Stimulated activated CD4-positive, alpha-beta T cell treated with anti-CD3 and anti-CD28 coated beads, Interleukin-12 subunit alpha, Interleukin-12 subunit beta, amount 100 ng/mL, for 48 hours (primary cell): ENCODE measurements around the gene SH2D3A.
"Not testable (repeated sequence)": the region's sequence is repeated elsewhere in the genome, so short reads cannot be mapped to it uniquely, and the experiment has no call there.

Experiments used
- DNase-seq, 3 donors: peaks; one replicate each; pipeline ENCODE4 v3.0.0-alpha.2; 2020; ENCODE audit warnings: low read depth in 2 of 3, low spot score in 1 of 3

SH2D3A gene

GRCh38 chr19:6761053-6761676 lies 6.1 kb downstream of the SH2D3A start:
- DNase-seq, result no peak

GRCh38 chr19:6760606-6761005 lies 6.6 kb downstream of the SH2D3A start:
- DNase-seq, result no peak

GRCh38 chr19:6754653-6755463 lies 12.4 kb downstream of the SH2D3A start:
- no peak for DNase-seq

- no peak for DNase-seq
These were observed 13.1 kb downstream of the SH2D3A start for GRCh38 chr19:6754136-6754535.

- DNase-seq, result peak; percentile 80 to 87 (median 81)
These were observed 13.8 kb downstream of the SH2D3A start for GRCh38 chr19:6753178-6754031.

- no peak for DNase-seq
These were observed 14.7 kb downstream of the SH2D3A start for GRCh38 chr19:6752256-6753177.

- DNase-seq, result no peak
These were observed 16.0 kb downstream of the SH2D3A start for GRCh38 chr19:6751189-6751588.

- DNase-seq, result no peak
These were observed 17.2 kb downstream of the SH2D3A start for GRCh38 chr19:6750062-6750461.

- DNase-seq, result not testable (repeated sequence)
These were observed 18.7 kb downstream of the SH2D3A start for GRCh38 chr19:6748543-6748942.

GRCh38 chr19:6745965-6746364 lies 21.3 kb downstream of the SH2D3A start:
- DNase-seq, result no peak

GRCh38 chr19:6744381-6745301 lies 22.6 kb downstream of the SH2D3A start:
- no peak for DNase-seq

- no peak for DNase-seq
These were observed 23.4 kb downstream of the SH2D3A start for GRCh38 chr19:6743714-6744380.

- no peak for DNase-seq
These were observed 24.2 kb downstream of the SH2D3A start for GRCh38 chr19:6743066-6743465.

GRCh38 chr19:6740589-6741343 lies 26.5 kb downstream of the SH2D3A start:
- DNase-seq, result no peak

- DNase-seq, result peak in 1 of 3 donors; percentile 8
These were observed 27.2 kb downstream of the SH2D3A start for GRCh38 chr19:6739883-6740588.

GRCh38 chr19:6739390-6739882 lies 27.8 kb downstream of the SH2D3A start, which contains the start of gene TRIP10:
TSS of gene TRIP10 (plus strand) at chr19:6739680. CDS start at chr19:6739762, 82 bp downstream.
- peak; percentile 65 to 73 (median 70) for DNase-seq

- peak in 1 of 3 donors; percentile 20 for DNase-seq
These were observed 28.3 kb downstream of the SH2D3A start for GRCh38 chr19:6738787-6739389.
